Measurements from ENCODE around the gene PAQR5. TPM values are rescaled to one million over a fixed set of nuclear protein-coding genes. Genes with fewer than 3 reads are reported as not detected.

Gene PAQR5
- total and polyA plus RNA-seq, 7 donors: 0.08 to 0.39 (median 0.17) TPM; not detected in 1

GRCh38 chr15:69412701-69413100 is 114.0 kb downstream of the PAQR5 start:
- Histone ChIP-seq H3K27ac (no peak overlapping the region), H3K4me1 (no peaks in the 10 kb centered on the region), H3K36me3 (ENCODE audit: insufficient read depth in 1 of 2, low read depth in 1 of 2) (no peaks in the 10 kb centered on the region), H3K4me3 (no peak overlapping the region), H3K27me3 (ENCODE audit: insufficient read depth in 3 of 3, low read length in 2 of 3) (peaks cover 0 to 16% (median 0%) of the 10 kb centered on the region in 3 donors), H3K9me3 (no peaks in the 10 kb centered on the region)
- WGBS, 3 donors: 79 to 90% (median 87%) methylated on average over 1 of the region's 1 CpG
- ATAC-seq: no peak
- no peak for TF ChIP-seq CTCF (IDR thresholded peaks at IDR 0.05)
- no peak for DNase-seq
- intact Hi-C loops (cut with DNase I): no loop called here

- peak within 1 kb of the TSS; percentile 86 for H3K4me3 ChIP-seq
- TF ChIP-seq CTCF (IDR thresholded peaks at IDR 0.05): no peak
- peak; percentile 88 to 94 for DNase-seq
- 2 to 3% (median 2%) methylated on average over 50 to 78 of the region's 78 CpGs for WGBS, 3 donors
- no peaks in the 10 kb centered on the region for H3K9me3 ChIP-seq
- H3K36me3 ChIP-seq (ENCODE audit: insufficient read depth in 1 of 2, low read depth in 1 of 2): no peaks in the 10 kb centered on the region
- intact Hi-C loops (cut with DNase I): no loop called here
- H3K27ac ChIP-seq: peak within 1 kb of the TSS; percentile 10
- peak; percentile 95 to 100 (median 98) for ATAC-seq
- peaks cover 0 to 16% (median 0%) of the 10 kb centered on the region in 3 donors for H3K27me3 ChIP-seq (ENCODE audit: insufficient read depth in 3 of 3, low read length in 2 of 3)
- H3K4me1 ChIP-seq: no peaks in the 10 kb centered on the region
These were observed 115.3 kb downstream of the PAQR5 start, which contains the start of gene KIF23 for GRCh38 chr15:69413822-69414700. Gene KIF23, plus strand, starts transcription at chr15:69414349. Its CDS starts 117 bp downstream, at chr15:69414466.

GRCh38 chr15:69414701-69415167 is 116.0 kb downstream of the PAQR5 start:
- H3K27me3 ChIP-seq (ENCODE audit: insufficient read depth in 3 of 3, low read length in 2 of 3): peaks cover 0 to 16% (median 0%) of the 10 kb centered on the region in 3 donors
- no peaks in the 10 kb centered on the region for H3K36me3 ChIP-seq (ENCODE audit: insufficient read depth in 1 of 2, low read depth in 1 of 2)
- TF ChIP-seq CTCF (IDR thresholded peaks at IDR 0.05): no peak
- peak overlapping the region; percentile 10 for H3K27ac ChIP-seq
- intact Hi-C loops (cut with DNase I): no loop called here
- H3K4me1 ChIP-seq: no peaks in the 10 kb centered on the region
- ATAC-seq: peak; percentile 17 to 44 (median 26)
- WGBS, 3 donors: 0 to 1% (median 1%) methylated on average over 15 to 29 of the region's 29 CpGs
- peak overlapping the region; percentile 86 for H3K4me3 ChIP-seq
- no peaks in the 10 kb centered on the region for H3K9me3 ChIP-seq
- no peak for DNase-seq

GRCh38 chr15:69415381-69415780 is 116.7 kb downstream of the PAQR5 start:
- H3K9me3 ChIP-seq: no peaks in the 10 kb centered on the region
- no peak overlapping the region for H3K27ac ChIP-seq
- H3K4me1 ChIP-seq: no peaks in the 10 kb centered on the region
- no peaks in the 10 kb centered on the region for H3K36me3 ChIP-seq (ENCODE audit: insufficient read depth in 1 of 2, low read depth in 1 of 2)
- peaks cover 0 to 16% (median 0%) of the 10 kb centered on the region in 3 donors for H3K27me3 ChIP-seq (ENCODE audit: insufficient read depth in 3 of 3, low read length in 2 of 3)
- intact Hi-C loops (cut with DNase I): no loop called here
- WGBS, 3 donors: 78 to 83% (median 79%) methylated on average over 3 of the region's 3 CpGs
- TF ChIP-seq CTCF (IDR thresholded peaks at IDR 0.05): no peak
- H3K4me3 ChIP-seq: no peak overlapping the region
- ATAC-seq (no peak), DNase-seq (no peak)
